Left lung (tissue), 10 donors: ENCODE data around the gene AKR1B15. TPM values are rescaled to one million over a fixed set of nuclear protein-coding genes. Genes with fewer than 3 reads are reported as not detected.

ENCODE experiments used
- ATAC-seq: fragments of 200-7000 bp; cut with Tn5 transposase; one replicate; pipeline ENCODE4 v1.9.1; 2020; ENCODE audit warnings: moderate library complexity
- DNase-seq, 4 donors: peaks; one replicate each; pipeline ENCODE4 v3.0.0-alpha.2; 2013 to 2020
- H3K27ac ChIP-seq, 2 donors: fragments of 200-600 bp; sonication (generic) in 1 of 2; one replicate each; pipeline versions ENCODE4 v1.5.0 to v1.8.0; 2020 to 2021
- H3K27me3 ChIP-seq, 2 donors: fragments of 200-600 bp; sonication (generic) in 1 of 2; one replicate each; pipeline versions ENCODE4 v1.5.0 to v1.8.0; 2020 to 2021
- H3K36me3 ChIP-seq, 2 donors: fragments of 200-600 bp; sonication (generic) in 1 of 2; one replicate each; pipeline versions ENCODE4 v1.5.0 to v1.8.0; 2020 to 2021
- H3K4me1 ChIP-seq, 2 donors: fragments of 200-600 bp; one replicate each; pipeline ENCODE4 v1.8.0; 2021
- H3K4me3 ChIP-seq, 2 donors: fragments of 200-600 bp; sonication (generic) in 1 of 2; one replicate each; pipeline versions ENCODE4 v1.5.0 to v1.8.0; 2020 to 2021; ENCODE audit warnings: mild to moderate bottlenecking in 1 of 2
- H3K9me3 ChIP-seq, 2 donors: fragments of 200-600 bp; sonication (generic) in 1 of 2; one replicate each; pipeline versions ENCODE4 v1.5.0 to v1.8.0; 2020 to 2021
- intact Hi-C, 2 donors: fragments of 100-400 bp; cut with DNase I; formaldehyde crosslinking; loops; one replicate each; pipeline versions ENCODE4 v1.11.2 to v1.14.2; 2022
- polyA plus RNA-seq, 6 donors: library from polyadenylated mRNA; unstranded; fragments of 120-200 nt; gene quantifications; one replicate each; pipeline ENCODE4 v1.2.1, GENCODE V29; 2013; ENCODE audit not compliant: insufficient read length in 6 of 6
- total RNA-seq, 2 donors: library from RNA; stranded (reverse); fragmentation: NEBNext Ultra II Directional; extraction: Animal tissue kit (Norgen Biotek cat#: 25700); gene quantifications; one replicate each; pipeline ENCODE4 v1.2.1, GENCODE V29; 2021
- TF ChIP-seq, protein P1 (sequence below), 2 donors: fragments of 200-600 bp; sonication (generic) in 1 of 2; IDR thresholded peaks; one replicate each; pipeline versions ENCODE4 v1.5.0 to v1.8.0; 2021; ENCODE audit warnings: antibody characterized with exemption in 2 of 2
- donor health status: DM: no; HTN: yes; CAD: no.
- donor health status: DM: no; HTN: no; CAD: no.

AKR1B15 gene
- total and polyA plus RNA-seq, 8 donors: 0.09 to 0.19 (median 0.14) TPM; not detected in 3

DNA sequence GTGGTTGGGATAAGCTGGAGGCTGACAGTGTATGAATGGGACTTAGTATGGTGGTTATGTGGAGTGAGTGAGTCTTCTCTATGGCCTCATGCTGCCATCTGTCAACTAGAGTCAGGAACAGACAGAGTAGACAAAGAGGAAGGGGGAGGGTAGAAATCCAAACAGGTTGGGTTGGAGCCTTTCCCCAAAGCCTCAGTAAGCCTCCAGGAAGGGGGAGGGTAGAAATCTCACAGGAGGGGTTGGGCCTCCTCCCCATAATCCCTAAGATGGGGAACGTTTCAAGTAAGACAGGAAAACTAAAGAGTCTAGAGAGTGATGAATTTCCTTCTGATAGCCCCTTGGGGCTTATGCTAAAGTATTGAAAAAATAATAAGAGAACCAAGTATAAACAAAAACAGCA lies 2.0 kb upstream of the AKR1B15 start:
- no peaks in the 10 kb centered on the region for H3K27me3 ChIP-seq
- no peak overlapping the region for H3K4me3 ChIP-seq
- intact Hi-C loops: no loop called here
- DNase-seq (no peak), ATAC-seq (no peak)
- no peaks in the 10 kb centered on the region for H3K9me3 ChIP-seq
- H3K4me1 ChIP-seq: no peaks in the 10 kb centered on the region
- no peaks in the 10 kb centered on the region for H3K36me3 ChIP-seq
- H3K27ac ChIP-seq: no peak overlapping the region
- TF ChIP-seq, protein P1, sequence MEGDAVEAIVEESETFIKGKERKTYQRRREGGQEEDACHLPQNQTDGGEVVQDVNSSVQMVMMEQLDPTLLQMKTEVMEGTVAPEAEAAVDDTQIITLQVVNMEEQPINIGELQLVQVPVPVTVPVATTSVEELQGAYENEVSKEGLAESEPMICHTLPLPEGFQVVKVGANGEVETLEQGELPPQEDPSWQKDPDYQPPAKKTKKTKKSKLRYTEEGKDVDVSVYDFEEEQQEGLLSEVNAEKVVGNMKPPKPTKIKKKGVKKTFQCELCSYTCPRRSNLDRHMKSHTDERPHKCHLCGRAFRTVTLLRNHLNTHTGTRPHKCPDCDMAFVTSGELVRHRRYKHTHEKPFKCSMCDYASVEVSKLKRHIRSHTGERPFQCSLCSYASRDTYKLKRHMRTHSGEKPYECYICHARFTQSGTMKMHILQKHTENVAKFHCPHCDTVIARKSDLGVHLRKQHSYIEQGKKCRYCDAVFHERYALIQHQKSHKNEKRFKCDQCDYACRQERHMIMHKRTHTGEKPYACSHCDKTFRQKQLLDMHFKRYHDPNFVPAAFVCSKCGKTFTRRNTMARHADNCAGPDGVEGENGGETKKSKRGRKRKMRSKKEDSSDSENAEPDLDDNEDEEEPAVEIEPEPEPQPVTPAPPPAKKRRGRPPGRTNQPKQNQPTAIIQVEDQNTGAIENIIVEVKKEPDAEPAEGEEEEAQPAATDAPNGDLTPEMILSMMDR (IDR thresholded peaks at IDR 0.05): no peak

DNA sequence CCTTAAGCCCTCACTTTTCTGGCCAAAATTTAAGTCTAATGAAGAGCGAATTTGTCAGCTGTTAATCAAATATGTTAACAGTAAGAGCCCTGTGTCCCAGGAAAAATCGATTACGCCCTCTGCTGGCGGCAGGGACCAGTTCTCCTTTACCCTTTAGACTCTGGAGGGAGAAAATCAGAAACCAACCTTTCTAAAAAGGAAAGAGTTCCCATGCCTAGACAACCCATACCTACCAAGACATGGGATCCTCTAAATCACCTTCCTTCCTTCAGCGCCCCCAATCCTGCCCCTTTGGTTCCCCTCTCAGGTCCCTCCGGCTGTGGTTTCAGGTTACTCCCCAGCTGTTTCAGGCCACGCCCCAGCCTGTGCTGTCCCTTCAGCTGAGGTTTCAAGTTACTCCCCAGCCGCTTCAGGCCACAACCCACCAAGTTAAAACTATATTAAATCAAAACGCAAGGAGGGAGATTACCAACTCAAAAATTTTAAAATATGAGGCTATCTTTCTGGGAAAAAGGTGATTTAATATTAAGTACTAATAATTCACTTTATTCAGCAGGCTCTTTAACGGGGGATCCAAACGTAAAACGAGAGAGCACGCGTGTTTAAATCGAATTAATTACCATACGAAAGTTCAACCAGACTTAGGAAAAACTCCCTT lies 1.4 kb upstream of the AKR1B15 start:
- no peaks in the 10 kb centered on the region for H3K4me1 ChIP-seq
- ATAC-seq (peak; percentile 98), DNase-seq (peak; percentile 73 to 82 (median 77))
- peak overlapping the region in 1 of 2 donors; percentile 14 for H3K4me3 ChIP-seq
- TF ChIP-seq, protein P1 (IDR thresholded peaks at IDR 0.05): peak; percentile 82
- H3K36me3 ChIP-seq: no peaks in the 10 kb centered on the region
- no peaks in the 10 kb centered on the region for H3K27me3 ChIP-seq
- intact Hi-C loops: no loop called here
- no peak overlapping the region for H3K27ac ChIP-seq
- H3K9me3 ChIP-seq: no peaks in the 10 kb centered on the region

DNA sequence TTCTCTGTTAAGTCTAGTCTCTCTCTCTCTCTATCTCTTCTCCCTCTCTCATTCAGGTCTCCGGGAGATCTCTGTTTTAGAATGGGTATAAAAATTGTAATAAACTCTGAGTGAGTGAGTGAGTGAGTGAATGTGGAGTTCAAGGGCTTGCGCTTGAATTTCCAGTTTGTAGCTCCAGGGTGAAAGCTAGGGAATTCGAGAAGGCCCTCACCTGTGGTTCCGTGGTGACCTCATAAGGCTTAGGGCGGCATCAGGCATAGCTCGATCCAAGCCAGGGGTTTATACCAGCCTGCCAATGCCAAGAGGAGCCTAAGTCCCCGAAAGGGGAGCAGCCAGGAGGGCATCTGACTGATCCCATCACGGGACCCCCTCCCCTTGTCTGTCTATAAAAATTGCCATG lies 456 bp downstream of the AKR1B15 start:
- Histone ChIP-seq H3K27ac (no peak overlapping the region), H3K4me1 (no peaks in the 10 kb centered on the region), H3K36me3 (no peaks in the 10 kb centered on the region), H3K9me3 (no peaks in the 10 kb centered on the region), H3K4me3 (no peak overlapping the region), H3K27me3 (no peaks in the 10 kb centered on the region)
- DNase-seq (no peak), ATAC-seq (no peak)
- intact Hi-C loops: no loop called here
- TF ChIP-seq, protein P1 (IDR thresholded peaks at IDR 0.05): no peak

DNA sequence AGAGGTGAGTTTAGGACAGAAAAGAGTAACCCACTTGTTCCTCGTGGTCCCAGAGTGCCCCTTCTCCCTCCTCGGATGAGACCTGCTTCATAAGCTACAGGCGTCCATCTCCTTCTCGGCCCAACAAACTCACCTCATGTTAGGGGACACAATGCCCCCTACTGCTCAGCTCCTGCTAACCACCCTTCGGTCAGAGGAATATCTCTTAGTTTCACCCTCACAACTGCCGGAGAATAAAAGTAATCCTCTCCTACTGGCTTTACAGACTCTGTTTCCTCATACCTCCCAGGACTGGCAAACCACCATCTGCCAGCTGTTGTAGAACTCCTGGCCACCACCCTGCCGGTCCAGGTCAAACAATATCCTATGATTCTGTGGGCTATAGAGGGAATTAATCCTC lies 3.2 kb downstream of the AKR1B15 start:
- DNase-seq (no peak), ATAC-seq (no peak)
- H3K9me3 ChIP-seq: no peaks in the 10 kb centered on the region
- H3K27me3 ChIP-seq: no peaks in the 10 kb centered on the region
- intact Hi-C loops: no loop called here
- TF ChIP-seq, protein P1 (IDR thresholded peaks at IDR 0.05): no peak
- no peak overlapping the region for H3K27ac ChIP-seq
- no peak overlapping the region for H3K4me3 ChIP-seq
- H3K4me1 ChIP-seq: no peaks in the 10 kb centered on the region
- H3K36me3 ChIP-seq: no peaks in the 10 kb centered on the region

DNA sequence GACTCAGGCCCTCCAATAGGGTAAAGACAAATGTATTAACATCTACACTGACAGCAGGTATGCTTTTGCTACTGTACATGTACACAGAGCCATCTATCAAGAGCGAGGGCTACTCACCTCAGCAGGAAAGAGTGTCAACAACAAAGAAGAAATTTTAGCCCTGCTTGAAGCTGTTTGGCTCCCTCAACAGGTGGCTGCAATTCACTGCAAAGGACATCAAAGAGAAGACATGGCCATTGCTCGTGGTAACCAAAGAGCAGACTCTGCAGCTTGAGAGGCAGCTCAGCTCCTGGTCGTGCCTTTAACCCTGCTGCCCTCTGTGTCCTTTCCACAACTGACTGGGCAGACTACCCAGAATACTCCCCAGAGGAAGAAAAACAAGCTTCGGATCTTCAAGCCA lies 5.1 kb downstream of the AKR1B15 start:
- no peak overlapping the region for H3K27ac ChIP-seq
- H3K27me3 ChIP-seq: no peaks in the 10 kb centered on the region
- no peaks in the 10 kb centered on the region for H3K9me3 ChIP-seq
- no peak for DNase-seq
- no peak for ATAC-seq
- no peaks in the 10 kb centered on the region for H3K4me1 ChIP-seq
- intact Hi-C loops: no loop called here
- no peak overlapping the region for H3K4me3 ChIP-seq
- TF ChIP-seq, protein P1 (IDR thresholded peaks at IDR 0.05): no peak
- H3K36me3 ChIP-seq: no peaks in the 10 kb centered on the region
